Liver (tissue), 9 donors: ENCODE results near the gene GOSR1. TPM values are rescaled to one million over a fixed set of nuclear protein-coding genes. Genes with fewer than 3 reads are reported as not detected.

Source experiments
- DNase-seq: peaks from one replicate; pipeline ENCODE4 v3.0.0-alpha.2; 2017; ENCODE audit warnings: low spot score
- H3K27ac ChIP-seq, 2 donors: one replicate each; pipeline ENCODE4 v1.7.0; 2013; ENCODE audit warnings: inconsistent platforms in 2 of 2, low read length in 2 of 2, control low read depth in 1 of 2, low read depth in 1 of 2, mild to moderate bottlenecking in 1 of 2
- H3K27me3 ChIP-seq, 4 donors: one replicate each; pipeline versions ENCODE4 v1.6.1 to v1.7.0; 2013; ENCODE audit warnings: low read length in 3 of 4, inconsistent platforms in 1 of 4, mild to moderate bottlenecking in 1 of 4, moderate library complexity in 1 of 4; ENCODE audit not compliant: control insufficient read depth in 4 of 4, insufficient read depth in 4 of 4
- H3K36me3 ChIP-seq, 4 donors: one replicate each; pipeline versions ENCODE4 v1.6.1 to v1.7.0; 2013; ENCODE audit warnings: low read length in 3 of 4, mild to moderate bottlenecking in 3 of 4, low read depth in 1 of 4, moderate library complexity in 1 of 4; ENCODE audit not compliant: control insufficient read depth in 4 of 4, insufficient read depth in 3 of 4
- H3K4me1 ChIP-seq, 4 donors: one replicate each; pipeline versions ENCODE4 v1.6.1 to v1.7.0; 2013; ENCODE audit warnings: low read length in 3 of 4, mild to moderate bottlenecking in 3 of 4, moderate library complexity in 1 of 4; ENCODE audit not compliant: control insufficient read depth in 4 of 4, insufficient read depth in 4 of 4
- H3K4me3 ChIP-seq, 3 donors: one replicate each; pipeline versions ENCODE4 v1.6.1 to v1.7.0; 2013; ENCODE audit warnings: low read length in 3 of 3, control low read depth in 1 of 3, low read depth in 1 of 3, mild to moderate bottlenecking in 1 of 3
- H3K9ac ChIP-seq, 2 donors: one replicate each; pipeline ENCODE4 v1.7.0; 2013; ENCODE audit warnings: low read length in 2 of 2, mild to moderate bottlenecking in 2 of 2, moderate library complexity in 2 of 2, control low read depth in 1 of 2, low read depth in 1 of 2
- H3K9me3 ChIP-seq, 4 donors: one replicate each; pipeline versions ENCODE4 v1.6.1 to v1.7.0; 2013; ENCODE audit warnings: low read length in 3 of 4; ENCODE audit not compliant: control insufficient read depth in 4 of 4
- ATF3 ChIP-seq: IDR thresholded peaks from 2 replicates; pipeline ENCODE4 v1.6.1; 2016; ENCODE audit warnings: antibody characterized with exemption
- CTCF ChIP-seq: fragments of 150-350 bp; IDR thresholded peaks from 2 replicates; pipeline ENCODE4 v1.5.1; 2017; ENCODE audit warnings: improper control_type of control experiment, low read depth, low read length; ENCODE audit not compliant: missing input control
- EGR1 ChIP-seq, 2 donors: IDR thresholded peaks; 2 replicates each; pipeline ENCODE4 v1.6.1; 2016 to 2018; ENCODE audit warnings: antibody characterized with exemption in 2 of 2, low read depth in 2 of 2
- FOXA1 ChIP-seq: IDR thresholded peaks from 2 replicates; pipeline ENCODE4 v1.6.1; 2016; ENCODE audit warnings: antibody characterized with exemption
- FOXA2 ChIP-seq: IDR thresholded peaks from 2 replicates; pipeline ENCODE4 v1.6.1; 2016; ENCODE audit warnings: antibody characterized with exemption
- GABPA ChIP-seq, 2 donors: IDR thresholded peaks in 1 of 2; conservative IDR thresholded peaks in 1 of 2; 2 replicates each; pipeline ENCODE4 v1.6.1; 2016; ENCODE audit warnings: antibody characterized with exemption in 2 of 2, mild to moderate bottlenecking in 1 of 2, moderate library complexity in 1 of 2
- HNF4A ChIP-seq, 2 donors: conservative IDR thresholded peaks; 2 replicates each; pipeline ENCODE4 v1.6.1; 2016; ENCODE audit warnings: antibody characterized with exemption in 2 of 2, mild to moderate bottlenecking in 2 of 2
- HNF4G ChIP-seq: IDR thresholded peaks from 2 replicates; pipeline ENCODE4 v1.6.1; 2016; ENCODE audit warnings: antibody characterized with exemption
- JUND ChIP-seq, 2 donors: IDR thresholded peaks; 2 replicates each; pipeline ENCODE4 v1.6.1; 2016; ENCODE audit warnings: antibody characterized with exemption in 2 of 2
- MAX ChIP-seq: IDR thresholded peaks from 2 replicates; pipeline ENCODE4 v1.6.1; 2016; ENCODE audit warnings: antibody characterized with exemption
- NR2F2 ChIP-seq: IDR thresholded peaks from 2 replicates; pipeline ENCODE4 v1.6.1; 2016; ENCODE audit warnings: antibody characterized with exemption
- RAD21 ChIP-seq, 2 donors: IDR thresholded peaks; 2 replicates each; pipeline ENCODE4 v1.6.1; 2016; ENCODE audit warnings: antibody characterized with exemption in 2 of 2, mild to moderate bottlenecking in 2 of 2
- RXRA ChIP-seq, 2 donors: IDR thresholded peaks; 2 replicates each; pipeline ENCODE4 v1.6.1; 2017 to 2018; ENCODE audit warnings: antibody characterized with exemption in 2 of 2, mild to moderate bottlenecking in 1 of 2
- SP1 ChIP-seq: IDR thresholded peaks from 2 replicates; pipeline ENCODE4 v1.6.1; 2018; ENCODE audit warnings: antibody characterized with exemption, mild to moderate bottlenecking
- TAF1 ChIP-seq: conservative IDR thresholded peaks from 2 replicates; pipeline ENCODE4 v1.6.1; 2016; ENCODE audit warnings: antibody characterized with exemption, mild to moderate bottlenecking
- YY1 ChIP-seq: IDR thresholded peaks from 2 replicates; pipeline ENCODE4 v1.6.1; 2016; ENCODE audit warnings: antibody characterized with exemption, mild to moderate bottlenecking
- ZBTB33 ChIP-seq: IDR thresholded peaks from 2 replicates; pipeline ENCODE4 v1.6.1; 2016; ENCODE audit warnings: antibody characterized with exemption
- WGBS: extraction: QIAGEN DNeasy Blood & Tissue Kit; methylation state at CpG from one replicate; pipeline ENCODE4 v1.1.7; 2013; 5-methylcytosine and 5-hydroxymethylcytosine counted together
- polyA plus RNA-seq, 2 donors: library from polyadenylated mRNA; stranded (reverse) in 1 of 2; unstranded in 1 of 2; fragments of 200-250 nt in 1 of 2; fragments of >200 nt in 1 of 2; fragmentation: Nextera tagmentation in 1 of 2; extraction: Ambion mirVana in 1 of 2; gene quantifications; one replicate each; pipeline versions ENCODE4 v1.2.1 to v1.2.3, GENCODE V29; 2013 to 2015
- total RNA-seq, 2 donors: library from RNA; depleted of rRNA; stranded (reverse); fragments of >200 nt; gene quantifications; one replicate each; pipeline ENCODE4 v1.2.3, GENCODE V29; 2014
- TF ChIP-seq, protein P1 (sequence below): IDR thresholded peaks from 2 replicates; pipeline ENCODE4 v1.6.1; 2016; ENCODE audit warnings: antibody characterized with exemption, mild to moderate bottlenecking
- donor health status: healthy.
- donor health status: healthy.
- donor health status: healthy.
- donor health status: healthy.
- donor health status: healthy.

GOSR1 gene
- total and polyA plus RNA-seq, 4 donors: 15.0 to 40.4 (median 26.3) TPM

- Histone ChIP-seq H3K9me3 (no peaks in the 10 kb centered on the region), H3K27me3 (no peaks in the 10 kb centered on the region), H3K9ac (no peak overlapping the region), H3K4me1 (no peaks in the 10 kb centered on the region), H3K36me3 (no peaks in the 10 kb centered on the region), H3K27ac (no peak overlapping the region), H3K4me3 (no peak overlapping the region)
- WGBS: 95% methylated on average over 8 of the region's 8 CpGs
- DNase-seq: no peak
- TF ChIP-seq NR2F2 (no peak), ATF3 (no peak), EGR1 (IDR thresholded peaks at IDR 0.05; ENCODE audit: low read depth in 2 of 2) (no peak), TAF1 (no peak)
Measured at GRCh38 chr17:30541802-30542201, 64.6 kb downstream of the GOSR1 start.

GRCh38 chr17:30543456-30543855, 66.2 kb downstream of the GOSR1 start:
- no peaks in the 10 kb centered on the region for H3K4me1 ChIP-seq
- no peak overlapping the region for H3K27ac ChIP-seq
- TF ChIP-seq NR2F2: no peak
- no peak for DNase-seq
- H3K9me3 ChIP-seq: no peaks in the 10 kb centered on the region
- H3K36me3 ChIP-seq: no peaks in the 10 kb centered on the region
- WGBS: 66% methylated on average over 2 of the region's 2 CpGs
- no peak overlapping the region for H3K4me3 ChIP-seq
- H3K27me3 ChIP-seq: no peaks in the 10 kb centered on the region
- H3K9ac ChIP-seq: no peak overlapping the region

DNA sequence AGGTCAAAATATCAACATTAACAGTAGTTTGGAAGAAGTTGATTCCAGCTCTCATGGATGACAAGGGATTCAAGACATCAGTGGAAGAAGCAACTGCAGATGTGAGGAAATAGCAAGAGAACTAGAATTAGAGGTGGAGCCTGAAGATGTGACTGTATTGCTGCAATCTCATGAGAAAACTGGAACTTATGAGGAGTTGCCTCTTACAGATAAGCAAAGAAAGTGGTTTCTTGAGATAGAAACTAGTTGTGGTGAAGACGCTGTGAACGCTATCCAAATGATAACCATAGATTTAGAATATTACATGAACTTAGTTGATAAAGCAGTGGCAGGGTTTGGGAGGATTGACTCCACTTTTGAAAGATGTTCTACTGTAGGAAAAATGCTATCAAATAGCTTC, 67.8 kb downstream of the GOSR1 start:
- Histone ChIP-seq H3K27ac (no peak overlapping the region), H3K27me3 (no peaks in the 10 kb centered on the region), H3K9me3 (no peaks in the 10 kb centered on the region), H3K4me1 (no peaks in the 10 kb centered on the region), H3K36me3 (no peaks in the 10 kb centered on the region), H3K9ac (no peak overlapping the region), H3K4me3 (no peak overlapping the region)
- WGBS: 81% methylated on average over 2 of the region's 2 CpGs
- TF ChIP-seq FOXA1: no peak
- TF ChIP-seq ATF3: no peak
- no peak for TF ChIP-seq FOXA2
- no peak for TF ChIP-seq HNF4A (conservative IDR thresholded peaks at IDR 0.05)
- TF ChIP-seq JUND (IDR thresholded peaks at IDR 0.05): no peak
- TF ChIP-seq GABPA (IDR thresholded peaks at IDR 0.05 in 1 of 2, conservative IDR thresholded peaks at IDR 0.05 in 1 of 2): no peak
- TF ChIP-seq SP1: no peak
- no peak for TF ChIP-seq CTCF
- TF ChIP-seq RAD21 (IDR thresholded peaks at IDR 0.05): no peak
- TF ChIP-seq YY1: no peak
- TF ChIP-seq HNF4G: no peak
- no peak for TF ChIP-seq ZBTB33
- TF ChIP-seq RXRA (IDR thresholded peaks at IDR 0.05): no peak
- no peak for TF ChIP-seq EGR1 (IDR thresholded peaks at IDR 0.05; ENCODE audit: low read depth in 2 of 2)
- TF ChIP-seq, protein P1, sequence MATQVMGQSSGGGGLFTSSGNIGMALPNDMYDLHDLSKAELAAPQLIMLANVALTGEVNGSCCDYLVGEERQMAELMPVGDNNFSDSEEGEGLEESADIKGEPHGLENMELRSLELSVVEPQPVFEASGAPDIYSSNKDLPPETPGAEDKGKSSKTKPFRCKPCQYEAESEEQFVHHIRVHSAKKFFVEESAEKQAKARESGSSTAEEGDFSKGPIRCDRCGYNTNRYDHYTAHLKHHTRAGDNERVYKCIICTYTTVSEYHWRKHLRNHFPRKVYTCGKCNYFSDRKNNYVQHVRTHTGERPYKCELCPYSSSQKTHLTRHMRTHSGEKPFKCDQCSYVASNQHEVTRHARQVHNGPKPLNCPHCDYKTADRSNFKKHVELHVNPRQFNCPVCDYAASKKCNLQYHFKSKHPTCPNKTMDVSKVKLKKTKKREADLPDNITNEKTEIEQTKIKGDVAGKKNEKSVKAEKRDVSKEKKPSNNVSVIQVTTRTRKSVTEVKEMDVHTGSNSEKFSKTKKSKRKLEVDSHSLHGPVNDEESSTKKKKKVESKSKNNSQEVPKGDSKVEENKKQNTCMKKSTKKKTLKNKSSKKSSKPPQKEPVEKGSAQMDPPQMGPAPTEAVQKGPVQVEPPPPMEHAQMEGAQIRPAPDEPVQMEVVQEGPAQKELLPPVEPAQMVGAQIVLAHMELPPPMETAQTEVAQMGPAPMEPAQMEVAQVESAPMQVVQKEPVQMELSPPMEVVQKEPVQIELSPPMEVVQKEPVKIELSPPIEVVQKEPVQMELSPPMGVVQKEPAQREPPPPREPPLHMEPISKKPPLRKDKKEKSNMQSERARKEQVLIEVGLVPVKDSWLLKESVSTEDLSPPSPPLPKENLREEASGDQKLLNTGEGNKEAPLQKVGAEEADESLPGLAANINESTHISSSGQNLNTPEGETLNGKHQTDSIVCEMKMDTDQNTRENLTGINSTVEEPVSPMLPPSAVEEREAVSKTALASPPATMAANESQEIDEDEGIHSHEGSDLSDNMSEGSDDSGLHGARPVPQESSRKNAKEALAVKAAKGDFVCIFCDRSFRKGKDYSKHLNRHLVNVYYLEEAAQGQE: no peak
- no peak for TF ChIP-seq TAF1
- no peak for TF ChIP-seq MAX
- TF ChIP-seq NR2F2: no peak
- no peak for DNase-seq
